Hepatocyte (in vitro differentiated cells): Measurements from ENCODE around the gene CLEC4F.

Source experiments
- CTCF ChIP-seq: fragments of 200-600 bp; sonication (generic); IDR thresholded peaks from 2 replicates; pipeline ENCODE4 v1.5.1; 2016; ENCODE audit warnings: antibody characterized with exemption, mild to moderate bottlenecking; ENCODE audit not compliant: poor library complexity
- EZH2 ChIP-seq: fragments of 200-600 bp; sonication (generic); IDR thresholded peaks from 2 replicates; pipeline ENCODE4 v1.6.1; 2016; ENCODE audit warnings: antibody characterized with exemption, mild to moderate bottlenecking, borderline replicate concordance
- EZH2phosphoT487 ChIP-seq: fragments of 200-600 bp; sonication (generic); IDR thresholded peaks from one replicate; pipeline ENCODE4 v1.6.1; 2018; ENCODE audit warnings: antibody characterized with exemption, mild to moderate bottlenecking, low read depth, moderate library complexity; ENCODE audit not compliant: unreplicated experiment, severe bottlenecking

DNA sequence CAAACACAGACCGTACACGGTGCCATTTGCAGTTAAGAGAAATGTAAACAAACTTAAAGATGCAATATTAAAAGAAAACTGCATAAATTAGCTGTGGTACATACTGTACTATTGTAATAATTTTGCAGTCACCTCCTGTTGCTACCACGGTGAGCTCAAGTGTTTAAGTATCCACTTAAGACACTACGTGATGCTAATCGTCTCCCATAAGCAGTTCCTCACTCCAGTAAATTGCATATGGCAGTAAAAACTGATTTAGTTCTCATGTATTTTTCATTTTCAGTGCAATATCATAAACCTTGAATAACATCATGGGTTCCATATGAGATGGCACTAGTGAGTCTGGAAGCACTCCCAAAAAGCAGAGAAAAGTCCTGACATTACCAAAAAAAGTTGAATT is 14.4 kb downstream of the CLEC4F start:
- TF ChIP-seq CTCF (no peak), EZH2phosphoT487 (no peak), EZH2 (no peak)
